ENCODE data around the gene CRELD2.

- TF ChIP-seq POLR2A (IDR thresholded peaks at IDR 0.05) = no peak
- no peak for TF ChIP-seq CTCF (IDR thresholded peaks at IDR 0.05)
Observed at GRCh38 chr22:49938565-49939136, 20.2 kb downstream of the CRELD2 start.
